Loucy (cell line): ENCODE measurements around the gene ANKRD13A.
"Not testable (repeated sequence)": the region's sequence is repeated elsewhere in the genome, so short reads cannot be mapped to it uniquely, and the experiment has no call there.

Experiments used
- H2AFZ ChIP-seq: fragments of 200-600 bp; sonication (generic); 2 replicates; pipeline ENCODE4 v1.6.0; 2016; ENCODE audit warnings: antibody characterized with exemption, mild to moderate bottlenecking, low read length, moderate library complexity
- H3F3A ChIP-seq: fragments of 200-600 bp; 2 replicates; pipeline ENCODE4 v1.6.0; 2016; ENCODE audit warnings: antibody characterized with exemption, low read depth, mild to moderate bottlenecking
- H3K27me3 ChIP-seq: fragments of 200-600 bp; sonication (generic); 2 replicates; pipeline ENCODE4 v1.6.1; 2014; ENCODE audit warnings: low read length, mild to moderate bottlenecking; ENCODE audit not compliant: insufficient read depth, poor library complexity, severe bottlenecking
- H3K36me3 ChIP-seq: fragments of 200-600 bp; sonication (generic); 2 replicates; pipeline ENCODE4 v1.6.1; 2016; ENCODE audit warnings: low read length; ENCODE audit not compliant: insufficient read depth
- H3K4me1 ChIP-seq: fragments of 200-600 bp; sonication (generic); 2 replicates; pipeline ENCODE4 v1.5.1; 2014; ENCODE audit warnings: low read length, mild to moderate bottlenecking; ENCODE audit not compliant: insufficient read depth, poor library complexity, severe bottlenecking
- H3K4me2 ChIP-seq: fragments of 200-600 bp; sonication (generic); 2 replicates; pipeline ENCODE4 v1.6.0; 2014; ENCODE audit warnings: antibody characterized with exemption, low read length, low read depth, mild to moderate bottlenecking; ENCODE audit not compliant: poor library complexity, severe bottlenecking
- H3K4me3 ChIP-seq: fragments of 200-600 bp; sonication (generic); 2 replicates; pipeline ENCODE4 v1.5.1; 2014; ENCODE audit warnings: low read length, mild to moderate bottlenecking, mixed read lengths; ENCODE audit not compliant: poor library complexity, severe bottlenecking
- H3K79me2 ChIP-seq: fragments of 200-600 bp; sonication (generic); 2 replicates; pipeline ENCODE4 v1.6.1; 2014; ENCODE audit warnings: low read length; ENCODE audit not compliant: insufficient read depth
- H3K9ac ChIP-seq: fragments of 200-600 bp; sonication (generic); 2 replicates; pipeline ENCODE4 v1.6.0; 2014; ENCODE audit warnings: mild to moderate bottlenecking, low read depth, low read length, moderate library complexity; ENCODE audit not compliant: poor library complexity, severe bottlenecking
- H3K9me2 ChIP-seq: fragments of 200-600 bp; sonication (generic); replicated peaks from 2 replicates; pipeline ENCODE4 v1.6.1; 2016; ENCODE audit warnings: low read depth, low read length, mixed read lengths
- H3K9me3 ChIP-seq: fragments of 200-600 bp; sonication (generic); 2 replicates; pipeline ENCODE4 v1.6.1; 2014; ENCODE audit warnings: mild to moderate bottlenecking, antibody characterized with exemption, low read length, low read depth; ENCODE audit not compliant: insufficient read depth
- H4K20me1 ChIP-seq: fragments of 200-600 bp; sonication (generic); 2 replicates; pipeline ENCODE4 v1.6.0; 2014; ENCODE audit warnings: antibody characterized with exemption, low read length, mild to moderate bottlenecking; ENCODE audit not compliant: insufficient read depth, poor library complexity, severe bottlenecking
- CTCF ChIP-seq: fragments of 200-600 bp; sonication (generic); conservative IDR thresholded peaks from 2 replicates; pipeline ENCODE4 v1.5.1; 2014; ENCODE audit warnings: mild to moderate bottlenecking, antibody characterized with exemption, low read length
- EZH2phosphoT487 ChIP-seq: fragments of 200-600 bp; IDR thresholded peaks from 2 replicates; pipeline ENCODE4 v1.6.1; 2018; ENCODE audit warnings: antibody characterized with exemption, mild to moderate bottlenecking, moderate library complexity, borderline replicate concordance

ANKRD13A gene

GRCh38 chr12:110065540-110065939 lies 66.3 kb downstream of the ANKRD13A start:
- Histone ChIP-seq H3K9me2 (no peaks in the 10 kb centered on the region), H3K4me1 (no peaks in the 10 kb centered on the region), H2AFZ (no peak overlapping the region)

GRCh38 chr12:110067531-110067930 lies 68.3 kb downstream of the ANKRD13A start:
- Histone ChIP-seq H3K9me3 (no peaks in the 10 kb centered on the region), H3F3A (no peaks in the 10 kb centered on the region), H4K20me1 (no peaks in the 10 kb centered on the region), H3K4me1 (no peaks in the 10 kb centered on the region), H3K4me3 (no peak overlapping the region), H3K9me2 (no peaks in the 10 kb centered on the region), H3K9ac (no peak overlapping the region), H3K4me2 (no peak overlapping the region), H2AFZ (no peak overlapping the region), H3K27me3 (no peaks in the 10 kb centered on the region), H3K36me3 (no peaks in the 10 kb centered on the region), H3K79me2 (no peaks in the 10 kb centered on the region)
- TF ChIP-seq EZH2phosphoT487 (no peak), CTCF (no peak)

More at GRCh38 chr12:110065540-110065939, 66.3 kb downstream of the ANKRD13A start:
- H3K79me2 ChIP-seq, result no peaks in the 10 kb centered on the region
- no peaks in the 10 kb centered on the region for H3K27me3 ChIP-seq
- no peaks in the 10 kb centered on the region for H4K20me1 ChIP-seq
- H3K9me3 ChIP-seq, result no peaks in the 10 kb centered on the region
- H3K36me3 ChIP-seq, result no peaks in the 10 kb centered on the region
- H3K4me2 ChIP-seq, result no peak overlapping the region
- no peak overlapping the region for H3K9ac ChIP-seq
- TF ChIP-seq CTCF (no peak), EZH2phosphoT487 (no peak)
- H3F3A ChIP-seq, result no peaks in the 10 kb centered on the region
- H3K4me3 ChIP-seq, result no peak overlapping the region

GRCh38 chr12:110068115-110068514 lies 68.9 kb downstream of the ANKRD13A start:
- H3K4me1 ChIP-seq, H3K9me2 ChIP-seq, H3K27me3 ChIP-seq, H3K9ac ChIP-seq, H2AFZ ChIP-seq, H3K4me3 ChIP-seq, H3K79me2 ChIP-seq, H4K20me1 ChIP-seq, H3F3A ChIP-seq, H3K9me3 ChIP-seq, H3K36me3 ChIP-seq, H3K4me2 ChIP-seq: not testable (repeated sequence)

- Histone ChIP-seq H2AFZ (no peak overlapping the region), H3K4me1 (peaks cover 8% of the 10 kb centered on the region), H3K4me3 (no peak overlapping the region), H3K9me2 (no peaks in the 10 kb centered on the region), H3K27me3 (no peaks in the 10 kb centered on the region), H3F3A (no peaks in the 10 kb centered on the region), H3K9me3 (no peaks in the 10 kb centered on the region), H3K4me2 (no peak overlapping the region), H3K79me2 (no peaks in the 10 kb centered on the region), H3K36me3 (no peaks in the 10 kb centered on the region), H3K9ac (no peak overlapping the region), H4K20me1 (no peaks in the 10 kb centered on the region)
- TF ChIP-seq EZH2phosphoT487 (no peak), CTCF (no peak)
Measured at GRCh38 chr12:110068654-110069053, 69.4 kb downstream of the ANKRD13A start.
